Keratinocyte (primary cell): ENCODE measurements around the gene NEU2.

Experiments
- CTCF ChIP-seq, 3 experiments: IDR thresholded peaks in 1 of 3; conservative IDR thresholded peaks in 1 of 3; optimal IDR thresholded peaks in 1 of 3; 2 replicates in 2 of 3; 3 replicates in 1 of 3; pipeline versions ENCODE3 to v1.5.1; 2011; ENCODE audit warnings: low read length in 3 of 3, mild to moderate bottlenecking in 3 of 3, moderate library complexity in 2 of 3, control low read depth in 1 of 3, inconsistent platforms in 1 of 3; ENCODE audit not compliant: insufficient read depth in 2 of 3; ENCODE audit errors: extremely low read depth in 1 of 3
- EZH2 ChIP-seq: IDR thresholded peaks from one replicate; pipeline ENCODE4 v1.6.1; 2012; ENCODE audit warnings: inconsistent platforms, mild to moderate bottlenecking, low read length, moderate library complexity

- TF ChIP-seq CTCF (optimal IDR thresholded peaks at IDR 0.05 in 1 of 3, IDR thresholded peaks at IDR 0.05 in 1 of 3, conservative IDR thresholded peaks at IDR 0.05 in 1 of 3; ENCODE audit: extremely low read depth in 1 of 3, insufficient read depth in 2 of 3, low read length in 3 of 3): no peak
- no peak for TF ChIP-seq EZH2
Observed at GRCh38 chr2:233037078-233037477, 4.6 kb downstream of the NEU2 start.
